NCI-H1048 (cell line): ENCODE measurements around the gene NHLRC1.

ENCODE experiments used
- DNase-seq: peaks from one replicate; lab custom pipeline; 2025; lab: John Stamatoyannopoulos, UW

Gene NHLRC1

DNA sequence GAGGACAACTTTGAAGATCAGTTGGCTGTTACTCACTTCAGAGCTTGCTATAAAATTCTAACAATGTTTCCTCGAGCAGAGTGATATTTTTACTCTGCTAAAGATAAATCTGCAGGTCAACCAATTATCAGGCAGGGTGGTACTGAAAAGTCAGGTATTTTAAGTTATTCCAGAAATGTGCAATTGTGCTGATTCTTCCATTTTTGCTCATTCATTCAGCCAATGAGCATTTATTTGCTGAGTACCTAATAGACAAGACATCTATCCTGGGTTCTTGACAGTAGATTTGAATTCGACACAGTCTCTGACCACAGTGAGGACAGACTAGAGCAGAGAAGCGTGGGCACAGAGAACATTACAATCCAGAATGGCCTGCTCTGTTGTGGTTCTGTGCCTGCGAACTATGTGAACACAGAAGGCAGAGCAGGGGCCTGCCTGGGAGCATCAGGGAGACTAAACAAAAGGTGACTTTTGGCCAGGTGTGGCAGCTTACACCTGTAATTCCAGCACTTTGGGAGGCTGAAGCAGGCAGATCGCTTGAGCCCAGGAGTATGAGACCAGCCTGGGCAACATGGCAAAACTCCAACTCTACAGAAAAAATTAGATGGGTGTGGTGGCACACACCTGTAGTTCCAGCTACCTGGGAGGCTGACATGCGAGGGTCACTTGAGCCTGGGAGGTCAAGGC lies 17.6 kb upstream of the NHLRC1 start:
- no peak for DNase-seq

DNA sequence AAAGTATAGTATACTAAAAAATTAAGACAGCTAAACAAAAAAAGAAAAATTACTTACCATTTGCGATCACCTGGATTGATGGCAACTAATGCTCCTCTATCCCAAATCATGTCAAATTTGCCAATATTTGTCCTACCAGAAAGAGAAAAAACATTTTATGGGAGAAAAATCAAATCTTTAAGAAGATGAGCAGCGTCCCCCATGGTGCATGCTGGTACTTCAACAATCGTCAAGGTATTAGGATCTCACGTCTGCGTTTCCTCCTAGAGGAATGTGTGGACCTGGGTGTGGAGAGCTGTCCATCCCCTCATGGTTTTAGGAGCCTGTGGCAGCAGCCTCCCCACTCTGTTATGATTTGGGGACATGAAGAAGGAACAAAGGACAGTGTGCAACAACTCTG lies 16.4 kb upstream of the NHLRC1 start:
- no peak for DNase-seq

DNA sequence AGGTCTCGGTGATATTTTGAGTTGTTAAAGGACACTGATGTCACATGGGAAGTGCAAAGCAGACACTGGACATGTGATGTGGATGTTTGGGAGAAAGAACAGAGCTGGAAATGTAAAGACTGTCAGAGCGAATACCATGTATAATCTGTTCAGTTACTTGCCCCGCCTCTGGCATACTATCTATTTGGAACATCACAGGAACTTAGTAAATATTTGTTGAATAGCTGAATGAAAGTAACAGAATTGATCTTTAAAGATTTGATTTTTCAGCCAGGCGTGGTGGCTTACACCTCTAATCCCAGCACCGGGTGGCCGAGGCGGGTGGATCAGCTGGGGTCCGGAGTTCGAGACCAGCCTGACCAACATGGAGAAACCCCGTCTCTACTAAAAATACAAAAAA lies 13.8 kb upstream of the NHLRC1 start:
- no peak for DNase-seq

DNA sequence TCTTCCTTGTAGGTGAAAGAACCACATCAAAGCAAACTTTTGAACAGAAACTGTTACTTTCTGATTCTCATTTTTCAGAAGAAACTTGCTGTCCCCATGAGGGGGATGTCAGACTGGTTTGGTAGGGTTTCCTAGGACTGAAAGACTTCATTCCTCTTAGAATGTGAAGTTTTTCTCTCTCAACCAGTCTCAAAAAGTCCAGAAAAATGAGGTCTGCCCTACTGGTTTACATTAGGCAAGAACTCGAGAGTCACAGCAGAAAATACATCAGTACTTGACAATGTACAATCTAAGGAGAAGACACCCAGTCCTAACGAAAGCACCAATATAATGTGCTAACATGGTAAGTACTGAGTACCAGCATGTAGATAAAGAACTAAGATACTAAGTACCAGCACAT lies 12.7 kb upstream of the NHLRC1 start:
- DNase-seq, result no peak

DNA sequence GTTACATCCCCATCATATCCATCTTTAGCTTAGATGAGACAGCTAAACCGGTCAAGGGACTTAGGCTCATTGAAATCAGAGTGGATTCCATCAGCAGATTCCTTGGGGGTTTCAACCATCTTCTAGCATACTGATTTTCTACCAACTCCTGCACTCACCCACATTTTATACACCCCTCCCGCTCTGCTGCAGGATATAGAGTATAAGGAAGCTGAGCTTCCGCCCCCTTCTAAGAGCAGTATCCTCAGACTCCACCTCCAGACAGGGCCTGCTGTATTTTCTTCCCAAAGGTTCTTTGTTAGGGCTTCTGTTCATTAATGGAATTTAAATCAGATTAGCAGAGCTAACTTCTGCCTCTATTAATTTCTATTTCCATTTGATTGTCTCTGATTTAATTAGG lies 9.9 kb upstream of the NHLRC1 start:
- no peak for DNase-seq

DNA sequence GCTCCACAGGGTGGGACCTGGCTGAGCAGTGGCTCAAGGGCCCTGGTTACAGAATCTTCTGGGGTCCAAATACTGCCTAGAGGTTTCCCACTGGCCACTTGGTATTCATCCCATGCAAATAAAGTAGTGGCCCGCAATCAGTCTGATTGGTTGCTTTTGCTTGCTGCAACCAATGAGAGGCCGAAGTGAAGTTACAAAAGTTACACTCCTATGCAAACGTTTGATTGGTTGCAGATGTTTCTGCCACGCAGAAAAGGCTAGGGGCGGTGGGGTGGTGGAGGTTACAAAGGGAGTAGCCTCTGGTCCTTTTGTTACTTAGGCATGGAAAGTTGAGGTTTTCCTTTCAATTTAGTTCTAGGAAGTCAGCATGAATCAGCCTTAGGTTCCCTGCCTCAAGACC lies 3.6 kb upstream of the NHLRC1 start:
- no peak for DNase-seq

DNA sequence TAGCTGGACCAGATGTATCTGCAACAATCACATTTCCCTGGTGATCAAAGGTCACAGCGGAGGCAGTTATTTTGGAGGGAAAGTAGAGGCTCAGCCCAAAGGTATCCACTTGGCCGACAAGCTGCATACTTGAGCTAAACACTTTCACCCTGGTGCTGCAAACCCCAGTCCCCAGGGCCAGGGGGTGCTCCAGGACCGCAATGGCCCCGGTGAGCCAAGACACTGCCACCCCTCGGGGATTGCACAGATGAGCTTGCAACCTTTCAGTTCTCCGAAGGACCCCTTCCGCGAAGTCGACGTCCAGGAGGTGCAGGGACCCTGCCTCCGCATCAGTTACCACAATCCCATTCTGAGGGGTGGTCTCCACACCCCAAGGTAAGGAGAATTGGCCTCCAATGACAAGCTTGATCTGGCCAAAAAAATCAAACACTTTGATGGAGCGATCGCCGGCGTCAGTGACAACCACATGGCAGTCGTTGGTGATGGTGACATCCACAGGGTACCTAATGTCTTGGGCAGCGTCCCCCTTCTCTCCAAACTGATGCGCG lies 823 bp downstream of the NHLRC1 start:
- no peak for DNase-seq

DNA sequence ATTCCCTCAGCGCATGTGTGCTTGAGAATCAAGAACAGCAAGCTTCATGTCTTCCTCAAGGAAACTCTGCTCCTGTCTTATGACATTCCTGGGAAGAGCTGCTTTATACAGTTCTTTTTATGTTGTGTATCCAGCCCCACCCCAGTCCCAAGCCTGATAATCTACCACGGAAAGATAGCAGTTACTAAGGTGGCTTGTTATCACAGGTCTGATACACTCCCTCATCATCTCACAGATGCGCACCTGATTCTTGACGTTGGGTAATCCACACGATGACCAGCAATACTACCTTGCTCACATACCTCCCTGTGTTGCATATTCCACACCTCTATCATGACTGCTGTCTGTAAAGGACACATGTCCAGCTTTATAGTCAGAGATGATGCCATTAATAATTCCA lies 3.2 kb downstream of the NHLRC1 start:
- DNase-seq, result no peak

DNA sequence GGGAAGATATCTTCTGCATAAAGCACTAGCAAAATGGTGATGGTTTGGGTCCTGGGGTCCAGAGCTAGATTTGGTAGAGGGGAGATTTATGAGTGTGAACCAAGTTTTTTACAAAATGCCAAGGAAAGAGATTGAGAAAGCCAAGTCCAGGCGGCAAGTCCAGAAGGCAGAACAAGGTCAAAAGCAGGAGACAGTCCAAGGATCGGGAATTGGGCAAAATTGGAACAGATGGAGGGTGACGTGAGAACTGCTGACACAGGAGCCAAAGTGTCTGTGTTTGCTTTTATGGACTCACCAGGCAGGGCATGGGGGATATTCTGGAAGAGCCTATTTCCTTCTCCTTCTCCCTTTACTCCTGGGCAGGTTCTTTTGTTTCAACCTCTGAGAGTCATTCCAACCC lies 4.1 kb downstream of the NHLRC1 start:
- no peak for DNase-seq

DNA sequence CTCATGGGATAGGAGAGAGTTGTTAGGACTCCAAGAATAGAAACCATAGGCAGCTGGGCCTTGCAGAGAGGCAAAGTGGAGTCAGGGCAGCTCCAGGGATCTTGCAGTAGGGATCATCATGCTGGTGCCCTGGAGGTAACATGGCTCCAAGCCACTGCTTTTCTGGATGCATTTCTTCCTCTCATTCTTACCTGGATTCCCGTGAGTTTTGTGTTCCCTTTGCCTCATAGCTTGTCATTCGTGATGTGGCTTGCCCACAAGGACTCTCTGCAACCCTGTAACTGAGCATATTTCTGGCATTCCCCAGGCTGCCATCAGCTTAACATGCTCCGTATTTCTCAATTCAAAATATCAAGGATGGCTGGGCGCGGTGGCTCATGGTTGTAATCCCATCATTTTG lies 5.3 kb downstream of the NHLRC1 start:
- DNase-seq, result no peak

DNA sequence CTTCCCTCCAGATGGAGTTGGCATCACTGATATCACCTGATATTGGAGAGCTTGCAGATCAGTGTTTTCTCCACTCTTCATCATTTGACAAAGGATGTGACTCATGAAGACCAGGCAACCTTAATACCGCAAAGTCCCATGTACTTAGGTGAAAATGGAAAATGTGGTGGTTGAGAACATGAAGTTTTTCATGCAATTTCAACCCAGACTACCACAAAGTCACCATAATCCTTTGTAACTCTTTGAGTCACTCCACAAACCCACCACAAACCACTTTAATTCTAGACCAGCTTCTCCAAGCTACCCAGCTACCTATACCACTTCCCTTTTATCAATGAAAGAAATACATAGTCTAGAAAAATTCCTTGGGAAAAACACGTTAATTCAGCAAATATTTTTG lies 7.1 kb downstream of the NHLRC1 start:
- DNase-seq, result no peak

DNA sequence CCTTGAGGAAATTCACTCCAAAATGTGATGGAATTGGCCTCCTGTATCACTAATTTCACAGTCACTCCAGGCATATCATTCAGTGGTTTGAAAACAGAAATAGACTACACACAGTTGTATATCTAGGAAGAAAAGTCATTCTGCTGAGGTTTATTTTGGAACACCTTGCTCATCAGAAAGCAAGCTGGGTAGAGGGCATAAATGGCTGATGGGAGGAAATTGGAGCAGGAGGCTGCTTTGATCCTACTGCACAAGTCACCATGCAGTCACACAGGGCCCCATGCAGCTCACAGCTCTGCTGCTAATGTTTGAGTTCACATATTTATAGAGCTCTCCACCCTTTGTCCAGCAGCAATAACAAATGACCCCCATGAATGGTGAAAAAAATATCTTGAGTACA lies 12.3 kb downstream of the NHLRC1 start:
- DNase-seq, result no peak

DNA sequence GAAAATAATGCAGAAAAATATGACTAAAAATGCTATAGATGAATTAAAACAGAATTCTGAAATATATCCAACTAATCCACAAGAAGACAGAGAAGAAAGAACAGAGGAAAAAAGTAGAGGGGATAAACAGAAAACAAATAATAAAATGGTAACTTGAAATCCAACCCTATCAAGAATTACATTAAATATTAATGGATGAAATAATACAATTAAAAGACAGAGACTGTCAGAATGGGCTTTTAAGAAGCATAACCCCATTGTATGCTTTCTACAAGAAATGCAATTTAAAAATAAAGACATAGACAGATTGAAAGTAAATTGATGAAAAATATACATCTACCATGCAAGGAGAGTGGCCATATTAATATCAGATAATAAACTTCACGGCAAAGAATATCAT lies 15.4 kb downstream of the NHLRC1 start:
- DNase-seq, result no peak

DNA sequence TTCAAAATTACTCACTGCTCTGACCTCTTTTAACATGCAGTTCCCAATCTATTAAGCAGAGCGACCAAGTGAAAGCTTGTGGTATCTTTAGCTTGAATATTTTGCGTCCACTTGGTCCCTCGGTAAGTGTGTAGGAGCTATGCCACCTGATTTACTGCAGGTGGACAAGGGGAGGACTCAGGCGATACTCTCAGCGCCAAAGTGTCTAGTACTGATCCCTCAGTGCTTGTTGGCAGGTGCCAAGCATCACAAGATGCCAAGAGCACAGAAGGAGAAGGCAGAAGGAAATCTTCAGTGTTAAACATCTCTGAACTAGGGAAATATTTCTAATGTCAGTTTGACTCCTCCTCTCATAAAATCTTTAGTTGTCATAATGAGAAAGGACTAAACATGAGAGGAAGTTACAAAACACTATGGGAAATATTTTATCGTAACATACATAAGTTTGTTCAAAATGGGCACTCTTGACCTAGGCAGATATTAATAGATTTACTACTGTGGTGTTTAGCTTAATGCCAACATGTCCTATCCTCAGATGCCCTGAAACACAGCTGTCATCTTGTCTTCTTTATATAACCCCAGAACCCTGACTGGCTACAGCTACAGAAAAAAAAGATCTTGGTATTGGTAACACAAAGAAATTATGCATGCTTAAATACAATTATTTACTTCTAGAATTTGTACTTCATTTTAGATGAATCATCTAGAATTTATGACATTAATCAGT lies 19.5 kb downstream of the NHLRC1 start:
- DNase-seq, result no peak

DNA sequence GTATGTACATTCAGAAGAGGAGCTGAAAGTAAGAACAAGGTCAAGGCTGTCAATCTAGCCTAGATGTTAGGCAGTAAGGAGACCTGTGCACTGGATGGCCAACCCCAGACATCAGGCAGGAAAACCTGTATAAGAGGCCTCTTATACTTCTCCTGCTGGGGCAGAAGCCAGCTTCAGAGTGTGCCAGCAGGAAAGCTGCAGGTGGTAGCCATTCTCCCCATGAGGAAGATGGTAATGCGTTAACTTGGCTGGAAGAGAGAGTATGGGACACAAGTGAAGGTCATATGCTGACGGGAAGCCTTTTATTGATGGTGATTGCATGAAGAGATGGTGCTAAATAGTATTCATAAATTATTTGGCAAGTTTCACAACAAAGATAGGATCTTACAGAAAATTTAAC lies 20.6 kb downstream of the NHLRC1 start:
- no peak for DNase-seq

DNA sequence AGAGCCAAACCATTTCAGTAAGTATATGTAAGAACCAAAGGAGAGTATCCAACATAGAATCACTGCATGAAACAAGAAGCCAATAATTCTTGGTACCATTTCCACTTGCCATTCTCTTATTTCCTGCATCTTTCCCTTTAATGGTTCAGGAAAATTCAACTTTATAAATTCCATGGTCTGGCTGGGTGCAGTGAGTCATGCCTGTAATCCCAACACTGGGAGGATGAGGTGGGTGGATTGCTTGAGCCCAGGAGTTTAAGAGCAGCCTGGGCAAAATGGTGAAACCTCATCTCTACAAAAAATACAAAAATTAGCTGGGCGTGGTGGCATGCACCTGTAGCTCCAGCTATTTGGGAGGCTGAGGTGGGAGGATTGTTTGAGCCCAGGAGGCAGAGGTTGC lies 21.2 kb downstream of the NHLRC1 start:
- no peak for DNase-seq

DNA sequence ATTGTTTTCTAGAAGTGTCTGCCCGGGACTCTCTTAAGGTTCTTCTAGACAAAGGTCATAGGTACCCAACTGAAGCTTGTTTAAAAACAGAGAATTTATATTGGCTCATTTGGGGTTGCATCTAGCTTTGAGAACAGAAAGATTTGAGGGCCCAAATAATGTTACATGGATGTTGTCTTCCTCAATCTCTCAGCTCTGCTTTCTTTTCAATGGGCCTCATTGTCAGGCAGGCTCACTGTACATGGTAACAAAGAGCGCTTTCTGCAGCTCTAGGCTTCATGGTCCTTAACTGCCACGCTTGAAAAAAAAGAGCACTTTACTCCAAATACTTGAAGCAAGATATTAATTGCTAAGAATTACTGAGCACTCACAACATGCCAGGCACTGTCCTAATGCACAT lies 22.2 kb downstream of the NHLRC1 start:
- DNase-seq, result no peak

DNA sequence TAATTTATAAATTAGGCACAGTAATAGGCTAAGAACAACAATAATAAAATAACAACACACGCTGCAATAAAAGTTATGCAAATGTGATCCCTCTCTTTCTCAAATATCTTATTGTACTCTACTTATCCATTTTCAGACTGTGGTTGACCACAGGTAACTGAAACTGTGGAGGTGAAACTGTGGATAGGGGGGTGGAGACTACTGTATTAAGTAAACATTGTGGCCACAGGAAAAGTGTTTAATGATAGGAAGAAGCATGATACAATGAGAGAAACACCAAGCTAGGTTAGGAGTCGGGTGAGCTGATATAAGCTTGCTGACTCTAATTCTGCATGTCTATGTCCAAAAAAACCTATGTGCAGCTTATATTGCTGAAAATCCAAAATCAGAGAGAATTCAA lies 23.0 kb downstream of the NHLRC1 start:
- no peak for DNase-seq

DNA sequence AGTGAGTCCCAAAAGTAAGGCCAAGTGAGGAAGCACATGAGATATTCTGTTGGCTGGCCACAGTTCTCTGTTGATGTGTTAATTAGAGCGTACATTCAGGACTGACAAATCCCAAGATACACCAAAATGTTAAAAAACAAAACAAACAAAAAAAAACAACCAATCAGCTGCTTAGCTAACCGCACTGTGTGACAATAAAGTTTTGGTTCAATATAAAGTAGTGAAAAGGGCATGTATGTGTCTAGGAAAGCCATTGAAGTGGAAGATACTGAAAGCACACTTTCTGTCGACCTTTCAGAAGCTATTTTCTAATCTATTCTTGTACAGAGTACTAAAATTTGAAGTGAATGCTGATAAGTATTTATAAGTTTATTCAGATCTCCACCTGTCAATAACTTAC lies 26.1 kb downstream of the NHLRC1 start:
- no peak for DNase-seq

DNA sequence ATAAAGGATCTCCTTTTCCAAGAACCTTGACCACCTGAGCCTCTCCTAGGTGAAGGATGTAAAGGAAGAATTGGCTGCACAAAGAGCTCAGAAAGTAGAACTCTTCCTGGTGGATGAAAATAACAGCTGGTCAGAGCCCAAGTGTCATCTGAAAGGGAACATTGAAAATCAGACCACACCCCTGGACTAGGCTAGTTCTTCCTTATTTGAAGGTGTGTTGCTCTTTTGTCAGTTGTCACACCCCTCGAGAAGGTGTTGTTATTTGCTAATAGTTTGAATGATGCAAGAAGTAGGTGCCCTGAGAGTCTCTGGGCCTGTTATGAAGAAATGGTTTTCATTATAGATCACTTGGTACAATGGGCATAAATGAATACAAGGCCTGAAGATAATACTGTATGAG lies 31.1 kb downstream of the NHLRC1 start:
- DNase-seq, result no peak

DNA sequence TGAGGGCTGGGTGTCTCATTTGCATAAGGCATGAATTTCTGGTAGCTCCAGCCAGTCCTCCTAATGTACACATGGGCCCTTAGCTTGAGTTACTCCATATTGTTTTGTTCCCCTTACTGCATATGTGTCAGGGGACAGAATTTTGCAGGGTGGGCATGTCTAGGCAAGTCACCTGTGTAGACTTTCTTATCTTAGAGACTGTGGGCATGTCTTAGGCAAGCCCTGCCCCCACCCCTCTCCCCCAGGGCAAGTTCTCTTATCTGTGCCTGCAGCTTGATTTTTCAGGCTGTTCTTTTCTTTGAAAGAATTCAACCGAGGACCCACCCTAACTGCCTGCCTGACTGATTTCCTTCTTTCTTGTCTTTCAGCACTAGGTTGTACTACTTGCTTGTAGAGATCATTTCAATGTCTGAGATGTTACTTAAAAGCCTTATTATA lies 32.1 kb downstream of the NHLRC1 start:
- DNase-seq, result no peak

DNA sequence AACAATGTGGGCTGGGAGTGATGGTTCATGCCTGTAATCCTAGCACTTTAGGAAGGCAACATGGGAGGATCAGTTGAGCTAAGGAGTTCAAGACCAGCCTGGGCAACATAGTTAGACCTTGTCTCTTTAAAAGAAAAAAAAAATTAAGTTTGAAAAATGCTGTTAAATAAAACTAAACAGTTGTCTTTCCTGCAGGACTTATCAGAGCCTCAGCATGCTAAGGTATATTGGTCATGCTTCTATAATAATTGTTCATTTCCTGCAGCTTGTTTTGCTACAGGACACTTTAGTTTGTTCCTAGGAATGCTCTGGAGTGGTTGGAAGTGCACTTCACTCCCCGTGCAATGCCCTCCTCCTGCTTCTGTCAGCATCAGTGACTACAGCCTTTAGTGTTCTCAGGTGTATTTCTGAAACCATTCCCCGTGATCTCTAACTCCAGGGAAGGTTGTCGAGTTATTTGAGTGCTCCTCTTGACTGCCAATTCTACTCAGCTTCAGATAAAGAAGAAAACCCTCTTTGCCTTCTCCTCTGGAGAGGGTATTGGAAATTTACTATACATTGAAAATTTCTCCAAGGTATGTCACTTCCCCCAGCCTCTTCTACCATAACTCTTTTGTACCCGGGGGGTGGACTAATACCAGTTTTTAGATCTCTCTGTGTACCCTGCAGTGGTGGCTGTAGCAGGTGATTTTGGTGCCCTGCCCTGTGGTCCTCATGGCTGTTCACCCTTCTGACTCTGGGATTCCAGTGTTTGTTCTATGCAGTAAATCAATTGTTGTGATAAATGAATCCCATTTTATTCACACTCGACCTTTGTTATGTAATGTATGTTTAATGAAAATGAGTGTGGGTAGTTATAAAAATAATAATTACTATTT lies 33.8 kb downstream of the NHLRC1 start:
- no peak for DNase-seq
